GM12865 (cell line): Measurements from ENCODE around the gene NDST1.

Source experiments
- DNase-seq: peaks from one replicate; pipeline ENCODE4 v3.0.0; 2010; ENCODE audit warnings: low read depth
- H3K4me3 ChIP-seq: 2 replicates; pipeline ENCODE4 v1.5.1; 2011; ENCODE audit warnings: mild to moderate bottlenecking, low read depth, low read length, control low read depth
- TF ChIP-seq, protein P1 (sequence below): IDR thresholded peaks from 2 replicates; pipeline ENCODE4 v1.5.1; 2011; ENCODE audit warnings: low read length, control low read depth, low read depth, inconsistent platforms; ENCODE audit not compliant: insufficient read depth; ENCODE audit errors: missing control alignments

NDST1 gene

DNA sequence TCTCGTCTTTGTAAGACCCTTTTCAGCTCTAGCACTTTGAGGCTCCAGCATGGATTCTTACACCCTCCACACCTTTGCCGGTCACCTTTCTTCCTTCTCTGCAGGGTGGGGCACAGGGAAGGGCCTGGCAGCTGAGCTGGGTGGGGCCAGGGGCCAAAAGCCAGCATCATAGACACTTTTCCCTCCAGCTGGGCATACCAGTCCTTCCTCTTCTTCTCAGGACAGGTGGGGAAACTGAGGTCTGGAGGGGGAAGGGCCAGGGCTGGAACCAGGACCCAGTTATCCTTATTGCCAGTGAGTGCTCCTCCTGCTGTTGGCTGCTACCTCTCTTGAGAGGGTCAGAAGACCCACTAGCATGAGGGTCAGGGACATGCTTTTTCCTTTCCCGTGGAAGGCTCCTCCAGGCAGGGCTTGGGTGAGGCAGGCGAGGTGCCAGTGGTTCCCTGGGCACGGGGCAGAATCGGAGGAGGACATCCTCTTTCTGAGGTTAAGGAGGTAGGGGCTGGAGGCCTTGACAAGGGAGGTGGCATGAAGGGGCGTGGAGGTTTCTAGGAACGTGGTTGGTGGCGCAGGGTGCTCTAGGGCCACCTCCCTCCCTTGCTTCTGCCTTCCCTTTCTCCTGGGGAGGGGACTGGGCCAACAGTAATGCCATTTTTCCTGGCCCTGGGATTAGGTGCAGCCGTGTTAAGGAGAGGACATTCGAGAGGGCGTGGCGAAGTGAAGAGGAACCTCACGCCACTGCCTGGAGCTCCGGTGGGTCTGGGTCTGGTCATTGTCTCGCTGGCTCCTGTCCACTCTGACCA is at the start of gene NDST1:
Gene NDST1, plus strand, starts transcription at position 658 of the 803 bp plus-strand sequence. CDS start 13,124 bp downstream, outside the sequence.
- TF ChIP-seq, protein P1, sequence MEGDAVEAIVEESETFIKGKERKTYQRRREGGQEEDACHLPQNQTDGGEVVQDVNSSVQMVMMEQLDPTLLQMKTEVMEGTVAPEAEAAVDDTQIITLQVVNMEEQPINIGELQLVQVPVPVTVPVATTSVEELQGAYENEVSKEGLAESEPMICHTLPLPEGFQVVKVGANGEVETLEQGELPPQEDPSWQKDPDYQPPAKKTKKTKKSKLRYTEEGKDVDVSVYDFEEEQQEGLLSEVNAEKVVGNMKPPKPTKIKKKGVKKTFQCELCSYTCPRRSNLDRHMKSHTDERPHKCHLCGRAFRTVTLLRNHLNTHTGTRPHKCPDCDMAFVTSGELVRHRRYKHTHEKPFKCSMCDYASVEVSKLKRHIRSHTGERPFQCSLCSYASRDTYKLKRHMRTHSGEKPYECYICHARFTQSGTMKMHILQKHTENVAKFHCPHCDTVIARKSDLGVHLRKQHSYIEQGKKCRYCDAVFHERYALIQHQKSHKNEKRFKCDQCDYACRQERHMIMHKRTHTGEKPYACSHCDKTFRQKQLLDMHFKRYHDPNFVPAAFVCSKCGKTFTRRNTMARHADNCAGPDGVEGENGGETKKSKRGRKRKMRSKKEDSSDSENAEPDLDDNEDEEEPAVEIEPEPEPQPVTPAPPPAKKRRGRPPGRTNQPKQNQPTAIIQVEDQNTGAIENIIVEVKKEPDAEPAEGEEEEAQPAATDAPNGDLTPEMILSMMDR: no peak
- DNase-seq: no peak
- H3K4me3 ChIP-seq: no peak within 1 kb of the TSS

DNA sequence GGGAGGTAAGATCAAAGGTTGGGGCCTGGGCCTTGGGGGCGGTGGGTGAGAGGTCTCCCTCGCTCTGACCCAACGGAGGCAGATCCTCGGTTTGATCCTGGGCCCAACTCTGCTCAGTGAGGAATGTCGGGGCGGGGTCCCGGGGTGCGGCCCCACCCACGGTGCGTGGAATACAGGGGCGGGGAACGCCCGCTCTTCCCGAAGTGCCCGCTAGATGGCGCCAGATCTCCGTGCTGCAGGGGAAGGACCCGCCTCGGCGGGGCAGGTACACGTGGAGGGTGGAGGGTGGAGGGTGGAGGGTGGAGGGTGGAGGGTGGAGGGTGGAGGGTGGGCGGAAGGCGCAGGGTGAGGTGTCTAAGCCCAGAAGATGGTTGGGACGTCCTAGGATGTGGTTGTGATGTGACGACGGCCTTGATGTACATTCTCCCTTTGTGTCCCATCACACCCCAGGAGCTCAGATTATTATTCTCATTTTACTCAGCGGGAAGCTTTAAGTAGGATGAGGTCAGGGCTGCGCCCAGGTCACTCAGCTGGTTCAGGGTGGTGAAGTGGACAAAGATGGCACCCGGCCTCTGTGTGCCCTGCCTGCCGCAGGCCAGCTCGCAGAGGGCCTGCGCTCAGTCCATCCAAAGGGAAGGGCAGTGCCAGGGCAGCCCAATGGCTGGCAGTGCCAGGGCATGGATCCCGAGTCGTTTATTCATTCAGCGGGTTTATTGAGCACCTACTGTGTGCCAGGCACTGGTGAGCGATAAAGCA is 49.0 kb upstream of the NDST1 start:
- TF ChIP-seq, protein P1: peak; percentile 84
- H3K4me3 ChIP-seq: peak overlapping the region; percentile 28; the same call in 1 of the 2 replicates
- peak; percentile 83 for DNase-seq

DNA sequence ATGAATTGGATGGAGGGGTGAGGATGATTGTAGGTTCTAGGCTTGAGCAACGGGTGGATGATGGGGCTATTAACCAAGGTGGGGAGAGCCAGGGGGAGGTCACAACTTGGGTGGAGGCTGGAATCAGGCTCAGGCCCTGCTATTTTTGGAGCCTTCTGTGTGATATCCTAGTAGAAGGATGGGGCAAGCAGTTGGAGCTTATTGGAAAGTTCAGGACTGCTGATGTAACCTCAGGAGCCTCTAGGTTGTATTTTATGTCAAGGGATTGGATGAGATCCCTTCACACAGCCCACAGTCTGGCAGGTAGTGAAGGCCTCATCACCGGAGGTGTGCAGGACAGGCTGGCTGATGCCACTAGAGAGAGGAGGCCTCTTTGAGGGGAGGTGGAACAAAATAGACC is 47.1 kb upstream of the NDST1 start:
- H3K4me3 ChIP-seq: no peak overlapping the region
- no peak for DNase-seq
- TF ChIP-seq, protein P1: no peak

DNA sequence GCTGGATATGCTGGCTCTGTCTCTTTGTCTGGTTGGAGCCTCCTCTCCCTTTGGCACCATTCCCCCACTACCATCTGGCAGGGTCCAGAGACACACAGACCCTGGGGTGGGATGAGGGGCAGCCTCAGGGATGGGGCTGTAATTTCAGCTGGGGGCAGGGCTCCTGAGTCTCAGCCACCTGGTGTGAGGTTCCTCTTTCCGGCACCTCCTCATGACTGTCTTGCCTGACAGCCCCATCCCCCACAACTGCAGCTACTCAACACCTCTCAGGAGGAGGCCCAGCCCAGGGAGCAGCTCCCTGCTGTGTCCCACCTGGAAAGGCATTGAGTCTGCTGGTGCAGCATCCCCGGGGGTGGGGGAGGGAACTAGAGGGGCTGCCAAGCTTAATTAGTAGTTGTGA is 46.7 kb upstream of the NDST1 start:
- peak; percentile 83 for DNase-seq
- TF ChIP-seq, protein P1: no peak
- H3K4me3 ChIP-seq: no peak overlapping the region

DNA sequence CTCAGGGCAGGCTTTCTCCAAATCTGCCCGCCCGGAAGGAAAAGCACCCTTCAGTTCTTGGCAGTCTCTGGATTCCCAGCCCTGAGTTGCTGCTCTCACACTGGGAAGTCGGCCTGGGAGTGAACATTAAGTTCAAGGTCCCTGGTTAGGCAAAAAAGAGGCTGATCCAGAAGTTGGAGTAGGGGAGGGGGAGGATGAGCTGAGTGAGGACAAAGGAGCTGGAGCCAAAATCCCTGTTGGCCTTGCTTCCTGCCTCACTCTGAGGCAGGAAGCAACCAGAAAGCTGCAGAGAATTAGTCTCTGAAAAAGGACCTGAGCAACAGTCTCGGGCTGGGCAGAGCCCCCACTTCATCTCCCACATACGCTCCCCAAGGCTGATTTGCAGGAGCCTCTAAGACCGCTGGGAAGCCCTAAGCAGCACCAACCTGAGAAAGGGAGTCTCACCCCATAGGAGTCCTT is 43.3 kb upstream of the NDST1 start:
- H3K4me3 ChIP-seq: no peak overlapping the region
- no peak for DNase-seq
- TF ChIP-seq, protein P1: no peak

DNA sequence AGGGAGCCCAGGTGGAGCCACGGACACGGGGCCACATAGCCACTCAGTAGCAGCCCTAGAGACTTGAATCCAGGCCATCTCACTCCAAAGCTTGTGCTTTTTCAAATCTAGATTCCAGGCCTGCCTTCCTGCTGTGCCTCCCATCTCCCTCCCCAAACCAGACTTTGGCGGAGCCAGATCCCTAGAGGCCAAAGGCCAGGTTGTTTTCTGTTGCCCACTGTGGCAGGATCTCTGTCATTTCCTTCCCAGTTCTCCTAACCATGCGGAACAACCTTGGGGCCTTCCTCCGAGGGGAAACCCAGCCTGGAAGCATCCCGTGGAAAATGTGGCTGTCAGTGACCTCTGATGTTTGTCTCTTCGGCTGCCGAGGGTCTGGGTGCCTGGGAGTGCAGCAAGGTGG is 42.0 kb upstream of the NDST1 start:
- no peak for DNase-seq
- H3K4me3 ChIP-seq: no peak overlapping the region
- TF ChIP-seq, protein P1: no peak

DNA sequence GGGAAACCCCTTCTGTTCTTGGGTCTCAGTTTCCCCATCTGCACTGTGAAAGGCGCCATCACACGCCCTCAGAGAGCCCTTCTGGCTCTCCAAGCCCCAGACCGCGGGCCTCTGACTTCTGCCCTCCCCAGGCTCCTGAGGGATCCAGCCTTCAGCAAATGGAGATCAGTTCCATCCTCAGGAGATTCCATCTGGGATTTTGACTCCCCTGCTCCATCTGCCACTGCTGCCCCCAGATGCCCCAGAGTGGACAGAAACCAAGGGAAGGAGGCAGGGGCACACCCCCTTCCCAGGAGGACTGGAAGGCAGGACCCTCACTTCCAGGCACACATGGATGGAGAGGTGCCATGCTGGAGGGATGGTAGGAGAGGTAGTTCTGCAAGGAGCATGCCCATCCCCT is 39.7 kb upstream of the NDST1 start:
- TF ChIP-seq, protein P1: no peak
- no peak for DNase-seq
- H3K4me3 ChIP-seq: no peak overlapping the region
